GM12878 (cell line): ENCODE results near the gene FAN1.

Source experiments
- ATF7 ChIP-seq: fragments of 450-650 bp; IDR thresholded peaks from 2 replicates; pipeline ENCODE4 v1.6.1; 2016; ENCODE audit warnings: low read depth, mild to moderate bottlenecking
- BCLAF1 ChIP-seq: fragments of 450-650 bp; IDR thresholded peaks from 2 replicates; pipeline ENCODE4 v1.6.1; 2017; ENCODE audit warnings: antibody characterized with exemption, mild to moderate bottlenecking, moderate library complexity
- CEBPZ ChIP-seq: fragments of 150-350 bp; IDR thresholded peaks from 2 replicates; pipeline ENCODE4 v1.6.1; 2016; ENCODE audit warnings: low read depth, low read length
- CHD4 ChIP-seq: fragments of 200-600 bp; sonication (generic); IDR thresholded peaks from 2 replicates; pipeline ENCODE4 v1.6.1; 2016; ENCODE audit warnings: mild to moderate bottlenecking
- CTCF ChIP-seq, 3 experiments: IDR thresholded peaks in 2 of 3; conservative IDR thresholded peaks in 1 of 3; 2 replicates each; pipeline ENCODE4 v1.5.1; 2011; ENCODE audit warnings: low read depth in 3 of 3, low read length in 3 of 3, mild to moderate bottlenecking in 3 of 3, control low read depth in 2 of 3, moderate library complexity in 2 of 3, inconsistent platforms in 1 of 3, mixed read lengths in 1 of 3; ENCODE audit not compliant: control insufficient read depth in 2 of 3, insufficient read depth in 1 of 3; ENCODE audit errors: extremely low read depth in 1 of 3
- ESRRA ChIP-seq: IDR thresholded peaks from 2 replicates; pipeline ENCODE4 v1.6.1; 2012; ENCODE audit warnings: mild to moderate bottlenecking, low read length, improper control_type of control experiment
- HDAC6 ChIP-seq: fragments of 200-600 bp; sonication (generic); IDR thresholded peaks from one replicate; pipeline ENCODE4 v1.8.0; 2017; ENCODE audit warnings: antibody characterized with exemption; ENCODE audit not compliant: unreplicated experiment
- NFYB ChIP-seq: IDR thresholded peaks from 2 replicates; pipeline ENCODE4 v1.6.1; 2011; ENCODE audit warnings: low read depth, mild to moderate bottlenecking, low read length, improper control_type of control experiment, moderate library complexity; ENCODE audit not compliant: insufficient read depth
- POLR2AphosphoS2 ChIP-seq: IDR thresholded peaks from 2 replicates; pipeline ENCODE4 v1.6.1; 2011; ENCODE audit warnings: low read depth, mild to moderate bottlenecking, low read length, improper control_type of control experiment, moderate library complexity
- RAD21 ChIP-seq: IDR thresholded peaks from 2 replicates; pipeline ENCODE4 v1.6.1; 2011; ENCODE audit warnings: mild to moderate bottlenecking, low read depth, low read length, moderate library complexity; ENCODE audit not compliant: insufficient read depth
- RELA ChIP-seq: fragments of 450-650 bp; IDR thresholded peaks from 2 replicates; pipeline ENCODE4 v1.8.0; 2014; ENCODE audit warnings: borderline replicate concordance; ENCODE audit not compliant: partially characterized antibody
- YBX1 ChIP-seq: fragments of 450-650 bp; IDR thresholded peaks from 2 replicates; pipeline ENCODE4 v1.6.1; 2016; ENCODE audit warnings: antibody characterized with exemption
- YY1 ChIP-seq: IDR thresholded peaks from 2 replicates; pipeline ENCODE4 v1.6.1; 2011; ENCODE audit warnings: low read depth, mild to moderate bottlenecking, low read length
- ZSCAN29 ChIP-seq: fragments of 450-650 bp; IDR thresholded peaks from 2 replicates; pipeline ENCODE4 v1.6.1; 2017; ENCODE audit warnings: mild to moderate bottlenecking, moderate library complexity

DNA sequence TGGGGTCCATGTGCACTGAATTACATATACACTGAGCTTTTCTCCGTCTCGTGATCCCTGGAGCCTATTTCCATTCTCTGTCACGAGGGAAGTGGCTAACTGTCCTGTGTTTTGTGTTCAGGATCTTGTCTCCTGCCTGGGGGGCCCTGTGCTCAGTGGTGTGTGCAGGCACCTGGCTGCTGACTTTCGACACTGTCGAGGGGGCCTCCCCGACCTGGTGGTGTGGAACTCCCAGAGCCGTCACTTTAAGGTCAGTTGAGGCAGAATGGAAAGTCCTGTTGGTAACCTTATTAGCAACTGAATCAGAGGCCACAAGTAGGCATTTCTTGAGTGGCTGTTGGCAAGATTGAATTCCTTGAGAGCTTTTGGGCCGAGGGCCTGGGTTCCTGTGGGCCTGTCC, 26.7 kb downstream of the FAN1 start:
- TF ChIP-seq RAD21 (no peak), HDAC6 (no peak), BCLAF1 (no peak), CTCF (IDR thresholded peaks at IDR 0.05 in 2 of 3, conservative IDR thresholded peaks at IDR 0.05 in 1 of 3; ENCODE audit: control insufficient read depth in 2 of 3, extremely low read depth in 1 of 3, insufficient read depth in 1 of 3, low read depth in 3 of 3, low read length in 3 of 3) (no peak), YY1 (no peak), NFYB (no peak), CHD4 (no peak), RELA (no peak), POLR2AphosphoS2 (no peak), ESRRA (no peak), YBX1 (no peak), ZSCAN29 (no peak), CEBPZ (no peak), ATF7 (no peak)
